Stimulated activated CD8-positive, alpha-beta memory T cell treated with anti-CD3 and anti-CD28 coated beads, Interleukin-4, amount 100 ng/mL, for 1 hour (primary cell): ENCODE results near the gene PPP1R36.
"Not testable (repeated sequence)": the region's sequence is repeated elsewhere in the genome, so short reads cannot be mapped to it uniquely, and the experiment has no call there.

Experiments used
- DNase-seq, 2 donors: peaks; one replicate each; pipeline ENCODE4 v3.0.0-alpha.2; 2020; ENCODE audit warnings: low read depth in 2 of 2, low spot score in 1 of 2

PPP1R36 gene

DNA sequence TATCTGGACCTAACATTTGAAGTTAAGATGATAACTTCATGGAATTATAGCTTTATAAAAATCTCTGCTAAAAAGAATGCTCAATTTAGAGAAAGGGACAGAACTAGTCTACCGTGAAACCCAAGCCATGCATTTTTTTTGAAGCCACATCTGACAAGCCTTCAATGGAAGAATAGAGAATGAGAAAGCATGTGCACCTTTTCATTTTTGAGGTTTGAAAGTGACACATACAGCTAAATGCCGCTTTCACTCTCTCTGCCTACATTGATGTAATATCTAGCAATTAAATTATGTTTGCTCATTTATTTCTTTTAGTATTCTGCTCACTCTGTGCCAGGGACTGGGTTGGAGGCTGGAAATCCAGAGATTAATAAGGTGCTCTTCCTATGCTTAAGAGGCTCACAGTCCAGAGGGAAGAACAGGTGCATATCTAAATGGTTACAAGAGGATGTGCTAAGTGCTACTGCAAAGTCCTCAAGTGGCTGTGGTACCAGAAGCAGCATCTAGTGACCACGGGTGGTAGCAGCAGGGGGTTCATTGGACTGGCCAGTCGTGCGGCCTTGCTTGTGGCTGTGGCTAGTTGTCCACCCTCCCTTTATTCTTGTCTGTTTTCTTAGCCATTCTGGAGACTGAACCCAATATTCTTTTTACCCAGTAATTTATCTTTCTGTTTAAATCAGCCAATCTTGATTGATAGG is 60.4 kb downstream of the PPP1R36 start:
- no peak for DNase-seq

DNA sequence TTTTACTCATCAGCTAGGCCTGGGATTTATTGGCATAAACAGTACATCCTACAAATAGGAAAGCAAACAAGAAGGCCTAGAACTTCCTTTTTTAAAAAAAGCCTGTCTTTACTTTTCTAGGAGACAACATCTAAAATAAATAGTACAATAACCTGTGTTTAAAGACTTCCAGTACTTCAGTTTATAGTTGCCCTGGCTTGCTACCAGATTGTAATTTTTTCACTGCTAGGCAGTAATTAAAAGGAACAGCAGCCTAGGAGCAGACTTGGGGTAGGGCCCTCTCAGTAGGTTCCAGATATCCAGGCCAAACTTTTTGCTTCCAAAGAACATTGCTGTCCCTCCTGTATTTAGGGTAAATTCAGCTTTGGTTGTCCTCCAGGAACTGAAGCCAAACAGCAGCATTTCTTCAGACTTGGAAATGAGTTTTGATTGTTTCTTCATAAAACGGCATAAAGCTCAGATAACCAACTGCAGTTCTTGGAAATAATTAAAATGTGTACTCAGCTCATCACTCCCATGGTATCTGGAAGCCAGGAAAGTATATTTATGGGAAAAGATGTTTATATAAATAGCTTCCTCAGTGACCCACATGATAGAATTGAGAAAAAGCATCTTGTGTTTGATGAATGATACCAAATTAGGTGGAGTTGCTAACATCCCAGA is 61.7 kb downstream of the PPP1R36 start:
- DNase-seq: no peak

DNA sequence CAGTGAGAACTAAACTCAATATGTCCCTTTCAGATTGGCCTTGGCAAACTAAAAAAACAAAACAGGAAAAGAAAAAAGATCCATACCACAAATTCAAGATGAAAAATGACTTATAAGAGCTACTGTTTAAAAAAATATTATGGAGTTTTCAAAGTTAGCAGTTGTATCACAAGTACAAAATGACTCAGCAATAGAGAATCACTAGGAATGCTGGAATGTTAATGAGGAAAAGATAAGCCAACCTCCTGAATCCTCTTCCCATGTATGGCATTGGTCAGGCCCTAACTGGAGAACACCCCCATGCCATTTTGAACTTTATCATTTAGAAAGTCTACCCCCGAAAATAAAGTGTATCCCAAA is 62.2 kb downstream of the PPP1R36 start:
- no peak for DNase-seq

DNA sequence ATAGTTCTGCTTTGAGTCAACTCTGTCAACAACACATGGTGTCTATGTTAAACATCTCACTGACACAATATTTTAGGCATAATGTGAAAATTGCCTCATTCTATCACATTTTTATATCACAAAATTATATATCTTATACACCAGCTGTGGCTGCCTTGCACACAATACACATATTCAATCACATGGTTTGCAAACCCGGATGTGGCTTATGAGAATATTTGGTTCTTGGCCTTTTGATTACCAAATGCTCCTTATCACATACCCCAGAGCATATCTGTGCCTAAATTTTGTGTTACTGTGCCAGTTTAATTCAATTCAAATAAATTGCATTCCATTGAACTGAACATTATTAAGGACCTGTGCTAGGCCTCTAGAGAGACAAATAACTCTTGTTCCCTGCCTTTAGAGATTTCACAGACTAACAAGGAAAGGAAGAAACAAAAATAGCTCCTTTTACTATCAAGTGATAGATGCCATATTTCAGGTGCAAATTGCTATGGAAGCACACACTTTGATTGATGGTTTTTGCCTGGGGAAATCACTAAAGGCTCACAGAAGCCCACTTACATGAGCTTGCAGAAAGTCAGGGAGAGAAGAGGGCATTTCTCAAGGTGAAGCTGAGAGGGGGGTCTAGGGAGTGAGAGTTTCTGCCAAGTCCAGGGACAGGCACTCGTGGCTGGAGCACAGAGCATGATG is 63.4 kb downstream of the PPP1R36 start:
- DNase-seq: no peak

DNA sequence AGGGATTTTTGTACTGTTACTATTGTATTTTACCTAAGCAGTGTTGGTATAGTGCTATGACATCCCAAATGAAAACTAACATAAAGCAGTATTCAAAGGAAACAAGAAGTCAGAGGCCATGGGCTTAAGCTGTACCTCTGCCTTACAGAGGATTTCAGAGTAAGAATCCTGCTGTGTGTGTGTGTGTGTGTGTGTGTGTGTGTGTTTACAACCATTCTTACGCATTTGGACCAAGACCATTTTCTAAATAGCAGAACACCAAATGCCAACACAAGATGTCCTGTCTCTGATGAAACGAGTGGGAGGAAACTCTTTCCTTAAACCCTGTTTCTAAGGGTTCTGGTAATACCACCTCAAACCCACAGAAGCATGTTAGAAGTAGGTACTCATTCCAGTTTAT is 64.4 kb downstream of the PPP1R36 start:
- DNase-seq: no peak

DNA sequence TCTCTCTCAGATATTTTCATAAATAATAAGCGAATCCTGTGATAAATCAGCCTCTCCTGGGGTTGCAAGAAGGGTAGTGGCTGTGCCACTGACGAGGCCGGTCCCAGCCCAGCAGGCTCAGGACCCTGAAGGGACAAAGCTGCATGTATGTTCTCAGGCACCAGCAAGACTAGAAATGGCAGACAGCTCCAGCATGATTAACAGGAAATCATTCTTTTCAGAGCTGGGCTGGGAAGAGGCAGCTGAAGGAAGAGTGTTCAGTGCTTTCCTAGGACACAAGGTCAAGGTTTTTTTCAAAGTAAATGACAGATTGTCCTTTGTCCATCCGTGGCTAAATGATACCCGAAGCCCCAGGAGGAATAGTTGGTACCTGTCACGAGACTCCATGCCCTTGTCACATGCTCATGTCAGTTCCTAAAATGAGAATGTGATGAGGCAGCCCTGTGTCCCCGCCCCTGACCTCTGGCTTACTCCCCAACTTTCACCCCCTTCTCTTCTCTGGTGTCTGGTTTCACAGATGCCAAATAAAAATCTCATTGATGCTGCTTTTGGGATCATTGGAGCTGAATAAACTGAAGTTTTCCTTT is 65.1 kb downstream of the PPP1R36 start:
- no peak for DNase-seq

DNA sequence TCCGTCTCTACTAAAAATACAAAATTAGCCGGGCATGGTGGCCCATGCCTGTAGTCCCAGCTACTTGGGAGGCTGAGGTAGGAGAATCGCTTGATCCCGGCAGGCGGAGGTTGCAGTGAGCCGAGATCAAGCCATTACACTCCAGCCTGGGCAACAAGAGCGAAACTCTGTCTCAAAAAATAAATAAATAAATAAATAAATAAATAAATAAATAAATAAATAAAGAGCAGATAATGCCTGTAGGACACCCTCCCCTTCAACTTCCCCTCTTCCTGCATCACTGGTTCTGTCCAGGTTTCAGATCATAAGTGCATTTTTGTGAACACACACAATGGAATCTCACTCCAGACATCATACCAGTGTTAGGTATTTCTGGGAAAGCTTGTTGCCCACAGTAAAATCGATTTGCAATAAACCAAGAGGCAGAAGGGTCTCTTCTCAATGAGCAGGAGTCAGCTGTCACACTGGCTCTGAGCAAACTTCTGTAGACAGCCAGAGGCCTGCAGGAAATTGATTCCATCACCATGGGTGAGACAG is 68.2 kb downstream of the PPP1R36 start:
- DNase-seq: not testable (repeated sequence)

DNA sequence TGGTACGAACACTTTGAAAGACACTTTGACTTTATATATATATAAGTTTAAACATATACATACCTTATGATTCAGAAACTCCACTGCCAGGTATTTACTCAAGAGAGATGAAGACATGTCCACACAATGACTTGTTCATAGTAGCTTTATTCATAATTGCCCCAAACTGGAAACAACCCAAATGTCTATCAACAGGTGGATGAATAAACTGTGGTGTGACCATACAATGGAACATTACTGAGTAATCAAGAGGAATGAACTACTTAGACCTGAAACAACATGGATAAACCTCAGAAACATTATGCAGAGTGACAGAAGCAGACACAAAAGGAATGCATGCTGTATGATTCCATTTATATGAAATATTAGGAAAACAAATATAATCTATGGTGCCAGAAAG is 71.1 kb downstream of the PPP1R36 start:
- DNase-seq: no peak

DNA sequence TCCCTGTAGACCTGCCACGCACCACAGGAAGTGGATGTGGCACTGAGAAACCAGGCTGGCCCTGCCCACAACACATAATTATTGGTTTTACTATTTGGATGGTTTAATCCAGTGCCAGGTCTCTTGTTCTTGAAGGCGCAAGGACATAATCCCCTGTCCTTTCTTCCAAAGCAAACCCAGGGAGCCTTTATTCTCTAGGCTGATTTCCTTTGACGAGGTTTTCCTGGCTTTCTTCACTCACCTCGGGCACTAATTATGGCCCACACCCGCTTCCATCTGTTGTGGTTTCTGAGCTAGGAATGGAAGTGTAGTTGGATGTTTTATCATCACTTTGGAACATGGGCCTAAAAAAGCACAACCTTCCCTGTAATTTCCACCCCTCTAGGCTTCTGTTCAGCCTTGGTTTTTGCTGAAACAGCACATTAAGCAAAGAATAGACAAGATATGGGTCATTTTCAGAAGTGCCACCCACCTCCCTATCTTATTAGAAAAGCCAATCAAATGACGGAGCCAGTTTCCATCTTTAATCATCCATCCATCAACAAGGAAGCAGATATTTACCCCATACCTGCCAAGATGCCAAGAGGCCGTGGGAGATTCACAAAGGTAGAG is 73.9 kb downstream of the PPP1R36 start:
- no peak for DNase-seq

DNA sequence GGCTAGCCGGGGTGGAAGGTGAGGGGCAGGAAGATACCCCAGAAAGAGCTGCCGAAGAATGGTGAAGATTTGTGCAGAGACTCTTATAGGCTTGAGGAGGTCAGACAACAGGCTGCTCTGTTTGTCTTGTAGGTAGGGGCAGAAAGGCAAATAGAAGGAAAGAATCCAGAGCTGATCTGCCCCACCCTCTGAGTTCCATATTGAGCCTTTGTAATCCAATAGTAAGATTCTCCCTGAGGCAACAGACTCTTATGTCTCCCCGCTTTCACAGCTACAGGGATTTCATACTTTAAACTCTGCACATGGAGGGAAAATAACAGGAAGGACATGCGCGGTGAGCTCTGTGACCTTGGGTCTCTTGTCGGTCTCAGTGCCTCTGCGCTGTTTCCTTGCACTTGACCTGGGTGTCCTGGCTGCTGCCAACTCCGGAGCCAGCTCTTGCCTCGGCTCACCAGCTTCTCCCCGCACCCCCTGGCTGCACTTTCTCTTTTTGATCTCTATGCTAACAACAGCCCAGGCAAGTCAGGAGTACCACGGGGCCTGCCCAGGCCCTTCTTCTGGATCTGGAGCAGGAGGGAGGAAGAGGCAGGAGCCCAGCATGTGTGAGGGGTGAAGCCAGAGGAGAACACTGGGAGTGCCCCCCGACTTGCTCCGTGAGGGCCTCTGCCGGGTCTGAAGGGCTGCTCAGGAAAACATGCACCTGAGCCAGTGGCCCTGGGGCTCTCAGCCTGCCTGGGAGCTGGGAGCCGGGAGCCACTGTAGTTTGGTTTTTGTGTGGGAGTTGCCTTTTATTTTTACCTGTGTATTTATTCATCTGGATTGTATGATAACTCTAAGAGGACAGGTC is 75.8 kb downstream of the PPP1R36 start:
- no peak for DNase-seq

DNA sequence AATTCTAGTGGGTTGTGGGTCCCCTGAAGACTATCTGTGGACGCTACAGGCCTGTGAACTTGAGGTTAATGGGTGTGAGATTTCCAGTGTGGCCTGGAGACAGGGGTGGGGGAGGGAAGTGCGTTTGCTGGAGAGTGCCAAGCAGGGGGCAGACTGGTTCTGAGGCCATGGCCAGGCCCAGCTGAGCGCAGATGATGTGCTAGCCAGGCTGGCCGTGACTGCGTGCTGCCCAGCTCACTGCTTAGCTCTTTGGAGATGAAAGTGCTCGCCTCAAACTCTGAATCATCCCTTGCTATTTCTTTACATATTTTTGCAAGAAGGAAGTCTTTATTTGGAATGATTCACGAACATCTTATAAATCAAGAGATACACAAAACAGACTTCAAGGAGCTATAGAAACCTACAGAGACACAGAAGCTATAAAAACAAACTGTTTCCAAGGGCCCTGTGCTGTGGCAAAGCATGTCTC is 79.2 kb downstream of the PPP1R36 start:
- DNase-seq: no peak

DNA sequence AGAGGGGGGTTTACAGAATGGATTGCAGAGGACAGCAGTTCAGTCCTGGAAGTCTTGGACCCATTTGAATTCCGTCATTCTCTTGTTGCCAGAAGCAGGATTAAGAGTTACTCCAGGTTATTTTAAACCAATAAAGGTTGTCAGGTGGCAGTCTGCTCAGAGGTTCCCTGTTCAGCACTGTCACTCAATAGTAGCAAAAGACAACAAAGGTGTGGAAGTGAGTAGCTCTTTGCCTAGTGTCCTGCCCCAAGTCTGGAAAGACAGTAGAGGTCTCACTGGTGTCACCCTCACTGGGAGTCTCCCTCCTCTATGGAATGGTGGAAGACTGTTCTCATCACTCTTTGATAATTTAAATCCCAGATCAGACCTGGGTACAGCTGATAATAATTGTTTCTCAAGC is 81.0 kb downstream of the PPP1R36 start:
- no peak for DNase-seq

DNA sequence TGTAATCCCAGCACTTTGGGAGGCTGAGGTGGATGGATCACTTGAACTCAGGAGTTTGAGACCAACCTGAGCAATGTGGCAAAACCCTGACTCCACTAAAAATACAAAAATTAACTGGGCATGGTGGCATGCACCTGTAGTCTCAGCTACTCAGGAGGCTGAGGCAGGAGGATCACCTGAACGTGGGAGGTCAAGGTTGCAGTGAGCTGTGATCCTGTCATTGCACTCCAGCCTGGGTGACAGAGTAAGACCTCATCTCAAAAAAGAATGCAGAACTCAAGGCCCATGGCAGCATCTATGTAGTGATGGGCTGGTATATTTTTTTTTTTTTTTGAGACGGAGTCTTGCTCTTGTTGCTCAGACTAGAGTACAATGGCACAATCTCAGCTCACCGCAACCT is 81.5 kb downstream of the PPP1R36 start:
- DNase-seq: not testable (repeated sequence)

DNA sequence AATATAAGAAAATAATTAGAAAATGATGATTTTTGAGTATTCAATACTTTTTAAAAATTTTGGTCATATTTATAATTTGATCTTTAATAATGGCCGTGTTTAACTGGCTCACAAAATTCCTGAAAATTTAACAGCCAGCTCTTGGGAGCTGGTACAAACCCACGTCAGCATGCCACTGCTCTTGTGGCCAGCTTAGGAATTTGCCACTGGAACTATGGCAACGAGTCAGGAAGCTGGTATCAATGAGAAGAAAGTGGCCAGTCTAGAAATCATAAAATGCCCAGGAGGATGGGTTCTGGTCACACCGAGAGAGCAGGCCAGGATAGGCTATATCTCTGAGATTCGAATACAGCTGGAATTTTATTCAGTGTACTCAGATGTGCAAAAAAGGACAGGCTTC is 82.3 kb downstream of the PPP1R36 start:
- DNase-seq: no peak

DNA sequence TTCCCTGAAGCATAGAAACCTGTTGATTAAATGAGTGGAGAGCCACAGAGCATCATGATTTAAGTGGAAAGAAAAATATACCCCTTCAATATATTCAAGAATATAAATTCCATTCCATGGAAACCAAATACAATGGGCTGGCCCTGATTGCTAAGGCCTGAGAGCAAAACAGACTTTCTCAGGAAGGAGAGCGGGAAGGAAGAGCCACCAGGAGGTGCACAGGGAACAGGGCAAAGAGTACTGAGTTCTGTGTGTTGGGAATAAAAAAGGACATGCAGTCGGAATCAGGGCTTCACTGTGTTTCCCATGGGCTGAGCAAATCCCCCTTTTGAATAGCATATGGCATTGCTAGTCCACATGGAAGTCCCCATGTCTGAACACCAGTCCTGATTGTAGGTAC is 84.8 kb downstream of the PPP1R36 start:
- no peak for DNase-seq

DNA sequence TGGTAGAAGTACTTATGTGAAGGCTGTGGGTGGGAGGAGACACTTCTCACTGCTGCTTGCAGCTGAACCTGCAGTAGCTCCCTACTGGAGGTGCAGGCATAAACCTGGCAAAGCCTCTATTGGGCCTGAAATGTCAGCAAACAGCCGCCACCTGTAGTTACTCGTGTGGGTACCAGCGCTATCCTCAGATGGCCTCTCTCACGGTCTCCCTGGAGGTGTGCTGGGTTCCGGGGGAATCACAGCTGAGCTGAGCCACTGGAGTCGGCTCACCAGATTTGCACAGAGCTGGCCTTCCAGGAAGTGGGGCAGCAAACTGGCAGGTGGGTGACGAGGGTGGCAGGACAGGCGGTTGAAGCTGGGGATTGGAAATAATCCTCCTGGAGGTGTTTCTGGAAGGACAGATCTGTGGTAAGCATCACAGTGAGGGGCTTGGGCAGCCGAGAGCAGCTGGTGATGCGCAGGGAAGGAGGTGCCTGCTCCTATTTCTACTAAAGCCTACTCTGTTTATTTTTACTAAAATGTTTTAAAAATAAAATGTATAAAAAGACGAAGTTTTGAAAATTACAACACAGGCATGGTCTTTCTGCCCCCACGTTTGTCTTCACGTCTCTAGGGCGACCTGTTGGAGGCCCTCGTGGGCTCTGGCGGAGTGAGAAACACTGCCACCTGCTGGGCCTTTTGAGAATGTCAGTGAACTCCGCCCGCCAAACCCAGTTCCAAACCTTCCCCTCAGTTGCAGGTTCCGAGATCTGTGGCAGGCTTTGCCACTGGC is 86.6 kb downstream of the PPP1R36 start:
- peak; percentile 29 to 51 for DNase-seq

DNA sequence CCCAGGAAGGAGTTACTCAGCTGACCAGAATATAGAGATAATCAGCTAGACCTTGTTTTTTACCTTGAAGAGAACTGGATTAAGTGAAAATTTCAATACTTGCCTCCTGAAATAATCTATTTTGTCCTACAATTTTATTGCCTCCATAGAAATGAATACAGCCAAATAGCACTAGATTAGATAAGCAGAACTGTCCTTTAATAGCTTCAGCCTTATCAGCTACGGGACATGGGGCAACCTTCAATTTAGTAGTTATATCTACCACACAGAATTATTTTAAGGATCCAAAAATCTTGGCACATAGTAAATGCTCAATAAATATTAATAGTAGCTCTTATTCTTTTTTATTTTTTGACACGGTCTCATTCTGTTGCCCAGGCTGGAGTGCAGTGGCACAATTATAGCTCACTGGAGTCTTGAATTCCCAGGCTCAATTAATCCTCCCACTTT is 87.2 kb downstream of the PPP1R36 start:
- DNase-seq: no peak

DNA sequence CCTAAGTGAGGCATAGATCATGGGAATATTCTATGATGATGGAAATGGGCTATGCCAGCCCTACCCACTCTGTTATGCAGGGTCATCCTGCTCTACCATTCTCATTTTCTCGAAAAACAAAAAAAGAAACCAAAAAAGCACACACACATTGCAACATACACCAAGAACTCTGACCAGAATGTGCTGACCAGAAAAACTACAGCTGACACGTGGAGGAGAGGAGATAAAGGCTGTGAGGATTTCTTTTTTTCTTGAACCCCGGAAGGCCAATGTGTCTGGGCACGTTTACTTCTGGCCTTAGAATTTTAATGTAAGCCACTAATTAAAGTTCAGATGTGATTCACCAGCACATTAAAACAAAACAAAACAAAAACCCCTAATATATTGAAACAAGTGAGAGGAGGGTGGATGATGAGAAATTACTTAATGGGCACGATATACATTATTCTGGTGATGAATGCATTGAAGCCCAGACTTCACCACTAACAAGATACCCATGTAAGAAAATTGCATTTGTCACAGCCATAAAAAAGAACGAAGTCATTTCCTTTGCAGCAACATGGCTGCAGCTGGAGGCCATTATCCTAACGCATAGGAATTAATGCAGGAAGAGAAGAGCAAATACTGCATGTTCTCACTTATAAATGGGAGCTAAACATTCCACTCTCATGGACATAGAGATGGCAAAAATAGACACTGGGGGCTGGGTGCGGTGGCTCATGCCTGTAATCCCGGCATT is 88.1 kb downstream of the PPP1R36 start:
- DNase-seq: no peak

DNA sequence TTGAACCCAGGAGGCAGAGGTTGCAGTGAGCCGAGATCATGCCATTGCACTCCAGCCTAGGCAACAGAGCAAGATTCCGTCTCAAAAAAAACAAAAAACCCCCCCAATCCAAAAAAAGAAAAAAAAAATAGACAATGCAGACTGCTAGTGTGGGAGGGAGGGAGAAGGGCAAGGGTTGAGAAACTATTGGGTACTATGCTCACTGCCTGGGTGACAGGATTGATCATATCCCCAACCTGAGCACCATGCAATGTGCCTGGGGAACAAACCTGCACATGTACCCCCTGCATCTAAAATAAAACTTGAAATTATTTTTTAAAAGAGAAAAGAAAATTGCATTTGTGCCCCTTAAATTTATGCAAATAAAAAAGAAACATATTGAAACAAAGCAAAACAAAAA is 88.9 kb downstream of the PPP1R36 start:
- DNase-seq: no peak
